Panc1 (cell line): ENCODE results near the gene P2RY8. TPM values are rescaled to one million over a fixed set of nuclear protein-coding genes. Genes with fewer than 3 reads are reported as not detected.

Experiments
- ATAC-seq: fragments of 200-7000 bp; cut with Tn5 transposase; 2 replicates; pipeline ENCODE4 v1.9.1; 2020; ENCODE audit warnings: mild to moderate bottlenecking, moderate library complexity
- BruUV-seq: library from RNA; stranded (reverse); fragments of 400-500 nt; replicated peaks from 2 replicates; lab custom pipeline; 2021; lab: Mats Ljungman, UMichigan
- CTCF ChIA-PET: fragments of 300-600 bp; sonication (Branson Sonifier 250); formaldehyde crosslinking; loops from one replicate; lab custom pipeline; 2022; ENCODE audit warnings: antibody characterized with exemption; lab: Charles Lee
- POLR2A ChIA-PET: fragments of 300-600 bp; sonication (Branson Sonifier 250); formaldehyde crosslinking; loops from one replicate; lab custom pipeline; 2022; ENCODE audit warnings: antibody characterized with exemption; lab: Charles Lee
- DNase-seq: peaks from one replicate; pipeline ENCODE4 v3.0.0-alpha.2; 2010; ENCODE audit warnings: low read depth, low spot score
- H3K27ac ChIP-seq: 2 replicates; pipeline ENCODE4 v1.5.1; 2011; ENCODE audit warnings: mild to moderate bottlenecking, low read length, inconsistent platforms
- H3K27me3 ChIP-seq: fragments of 200-500 bp; sonication (Bioruptor generic); 2 replicates; pipeline ENCODE4 v1.6.0; 2014; ENCODE audit warnings: low read length, inconsistent platforms; ENCODE audit not compliant: control insufficient read depth, insufficient read depth
- H3K36me3 ChIP-seq: fragments of 200-500 bp; sonication (Bioruptor generic); 2 replicates; pipeline ENCODE4 v1.5.1; 2014; ENCODE audit warnings: inconsistent platforms, mild to moderate bottlenecking, low read length, moderate library complexity; ENCODE audit not compliant: control insufficient read depth, insufficient read depth
- H3K4me1 ChIP-seq: 2 replicates; pipeline ENCODE4 v1.5.1; 2011; ENCODE audit warnings: inconsistent platforms, mild to moderate bottlenecking, low read length, moderate library complexity; ENCODE audit not compliant: control insufficient read depth, insufficient read depth
- H3K4me3 ChIP-seq, 2 experiments: 2 replicates each; pipeline ENCODE4 v1.5.1; 2011 to 2012; ENCODE audit warnings: low read depth in 2 of 2, low read length in 2 of 2, mild to moderate bottlenecking in 2 of 2, inconsistent platforms in 1 of 2, moderate library complexity in 1 of 2
- H3K9me3 ChIP-seq: fragments of 200-500 bp; sonication (Bioruptor generic); 2 replicates; pipeline ENCODE4 v1.5.1; 2014; ENCODE audit warnings: low read depth, mild to moderate bottlenecking, inconsistent platforms, low read length, moderate library complexity; ENCODE audit not compliant: control insufficient read depth, insufficient read depth
- CTCF ChIP-seq: fragments of 450-650 bp; IDR thresholded peaks from 2 replicates; pipeline ENCODE4 v1.5.1; 2017; ENCODE audit warnings: mild to moderate bottlenecking
- POLR2AphosphoS5 ChIP-seq: IDR thresholded peaks from 2 replicates; pipeline ENCODE4 v1.6.1; 2012; ENCODE audit warnings: mild to moderate bottlenecking, low read depth, low read length, moderate library complexity
- SIN3A ChIP-seq: IDR thresholded peaks from 2 replicates; pipeline ENCODE4 v1.6.1; 2012; ENCODE audit warnings: low read depth, mild to moderate bottlenecking, low read length, moderate library complexity, borderline replicate concordance; ENCODE audit not compliant: insufficient read depth
- TCF7L2 ChIP-seq: IDR thresholded peaks from 2 replicates; pipeline ENCODE4 v1.6.1; 2011; ENCODE audit warnings: mild to moderate bottlenecking, low read depth, low read length, inconsistent platforms
- in situ Hi-C: cut with HindIII; loops from 2 replicates; pipeline ENCODE4 v1.10.0; 2016; ENCODE audit warnings: low sequenced_read_pairs, low pct_unique_long_range_greater_than_20kb
- intact Hi-C: fragments of 100-400 bp; cut with micrococcal nuclease; formaldehyde crosslinking; loops from one replicate; pipeline ENCODE4 v1.10.0; 2022; ENCODE audit not compliant: unreplicated experiment
- total RNA-seq: library from RNA; stranded (reverse); gene quantifications from one replicate; pipeline ENCODE4 v1.2.1, GENCODE V29; 2021; ENCODE audit not compliant: unreplicated experiment
- TF ChIP-seq, protein P1 (sequence below), 2 experiments: IDR thresholded peaks; 2 replicates each; pipeline ENCODE4 v1.6.1; 2011 to 2012; ENCODE audit warnings: low read depth in 2 of 2, control low read depth in 1 of 2, low read length in 1 of 2, mild to moderate bottlenecking in 1 of 2, moderate library complexity in 1 of 2; ENCODE audit not compliant: insufficient read depth in 1 of 2

Gene P2RY8
- total RNA-seq, 1 experiment from 2014 or later = 0.18 TPM

DNA sequence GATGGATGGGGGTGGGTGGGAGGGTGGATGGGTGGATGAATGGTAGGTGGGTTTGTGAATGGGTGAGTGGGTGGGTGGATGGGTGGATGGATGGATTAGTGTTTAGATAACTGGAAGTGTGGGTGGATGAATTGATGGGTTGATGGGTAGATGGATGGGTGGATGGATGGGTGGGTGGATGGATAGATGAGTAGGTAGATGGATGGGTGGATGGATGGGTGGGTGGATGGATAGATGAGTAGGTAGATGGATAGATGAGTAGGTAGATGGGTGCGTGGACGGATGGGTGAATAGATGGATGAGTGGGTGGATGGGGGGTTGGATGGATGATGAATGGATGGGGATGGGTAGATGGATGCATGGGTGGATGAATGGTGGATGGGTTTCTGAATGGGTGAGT, 64.0 kb downstream of the P2RY8 start:
- no peak for ATAC-seq

DNA sequence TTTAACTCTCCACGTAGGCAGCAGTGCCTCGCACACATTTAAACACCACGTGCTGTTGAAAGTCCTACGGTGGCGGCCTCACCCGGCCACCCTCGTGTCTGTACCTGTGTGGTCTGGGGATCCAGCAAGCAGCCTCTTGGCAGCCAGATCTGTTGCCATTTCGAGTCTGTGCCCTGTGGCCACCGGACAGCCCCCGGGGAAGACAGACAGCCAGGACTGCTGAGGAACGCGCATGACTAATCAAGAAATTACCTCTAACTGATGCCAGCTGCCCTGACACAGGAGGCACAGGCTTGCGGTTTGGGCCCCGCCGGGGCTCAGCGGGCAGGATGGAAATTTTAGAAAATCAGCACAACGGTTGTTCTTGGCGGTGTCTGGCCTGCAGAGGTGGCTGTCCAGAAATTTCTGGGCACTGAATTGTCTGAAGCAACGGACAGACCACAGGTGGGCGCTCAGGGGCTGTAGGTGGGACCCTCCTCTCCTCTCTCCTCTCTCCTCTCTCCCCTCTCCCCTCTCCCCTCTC, 68.7 kb downstream of the P2RY8 start:
- no peaks in the 10 kb centered on the region for H3K36me3 ChIP-seq
- in situ Hi-C loops = no loop called here
- no TSS peak for BruUV-seq
- no peaks in the 10 kb centered on the region for H3K4me1 ChIP-seq
- ChIA-PET POLR2A (no interaction called here), CTCF (no interaction called here)
- DNase-seq = no peak
- no peak overlapping the region for H3K27ac ChIP-seq
- no peak overlapping the region for H3K4me3 ChIP-seq
- intact Hi-C loops = no loop called here
- no peak; the same call in 1 of the 2 replicates for TF ChIP-seq CTCF
- no peak for TF ChIP-seq POLR2AphosphoS5
- TF ChIP-seq SIN3A = no peak
- TF ChIP-seq TCF7L2 = no peak
- TF ChIP-seq, protein P1, sequence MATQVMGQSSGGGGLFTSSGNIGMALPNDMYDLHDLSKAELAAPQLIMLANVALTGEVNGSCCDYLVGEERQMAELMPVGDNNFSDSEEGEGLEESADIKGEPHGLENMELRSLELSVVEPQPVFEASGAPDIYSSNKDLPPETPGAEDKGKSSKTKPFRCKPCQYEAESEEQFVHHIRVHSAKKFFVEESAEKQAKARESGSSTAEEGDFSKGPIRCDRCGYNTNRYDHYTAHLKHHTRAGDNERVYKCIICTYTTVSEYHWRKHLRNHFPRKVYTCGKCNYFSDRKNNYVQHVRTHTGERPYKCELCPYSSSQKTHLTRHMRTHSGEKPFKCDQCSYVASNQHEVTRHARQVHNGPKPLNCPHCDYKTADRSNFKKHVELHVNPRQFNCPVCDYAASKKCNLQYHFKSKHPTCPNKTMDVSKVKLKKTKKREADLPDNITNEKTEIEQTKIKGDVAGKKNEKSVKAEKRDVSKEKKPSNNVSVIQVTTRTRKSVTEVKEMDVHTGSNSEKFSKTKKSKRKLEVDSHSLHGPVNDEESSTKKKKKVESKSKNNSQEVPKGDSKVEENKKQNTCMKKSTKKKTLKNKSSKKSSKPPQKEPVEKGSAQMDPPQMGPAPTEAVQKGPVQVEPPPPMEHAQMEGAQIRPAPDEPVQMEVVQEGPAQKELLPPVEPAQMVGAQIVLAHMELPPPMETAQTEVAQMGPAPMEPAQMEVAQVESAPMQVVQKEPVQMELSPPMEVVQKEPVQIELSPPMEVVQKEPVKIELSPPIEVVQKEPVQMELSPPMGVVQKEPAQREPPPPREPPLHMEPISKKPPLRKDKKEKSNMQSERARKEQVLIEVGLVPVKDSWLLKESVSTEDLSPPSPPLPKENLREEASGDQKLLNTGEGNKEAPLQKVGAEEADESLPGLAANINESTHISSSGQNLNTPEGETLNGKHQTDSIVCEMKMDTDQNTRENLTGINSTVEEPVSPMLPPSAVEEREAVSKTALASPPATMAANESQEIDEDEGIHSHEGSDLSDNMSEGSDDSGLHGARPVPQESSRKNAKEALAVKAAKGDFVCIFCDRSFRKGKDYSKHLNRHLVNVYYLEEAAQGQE (IDR thresholded peaks at IDR 0.05; ENCODE audit: insufficient read depth in 1 of 2, low read depth in 2 of 2, low read length in 1 of 2) = no peak
- H3K9me3 ChIP-seq = no peaks in the 10 kb centered on the region
- peak; percentile 91 for ATAC-seq
- no peaks in the 10 kb centered on the region for H3K27me3 ChIP-seq

More for the DNA sequence above, 64.0 kb downstream of the P2RY8 start:
- DNase-seq = no peak
- TF ChIP-seq CTCF (no peak), SIN3A (no peak), TCF7L2 (no peak), POLR2AphosphoS5 (no peak)
- TF ChIP-seq, protein P1 (IDR thresholded peaks at IDR 0.05; ENCODE audit: insufficient read depth in 1 of 2, low read depth in 2 of 2, low read length in 1 of 2) = no peak
- CTCF ChIA-PET = no interaction called here
- in situ Hi-C loops (no loop called here), intact Hi-C loops (no loop called here)
- no TSS peak for BruUV-seq
- no peaks in the 10 kb centered on the region for H3K27me3 ChIP-seq
- H3K36me3 ChIP-seq = no peaks in the 10 kb centered on the region
- H3K4me3 ChIP-seq = no peak overlapping the region
- POLR2A ChIA-PET = no interaction called here
- no peak overlapping the region for H3K27ac ChIP-seq
- no peaks in the 10 kb centered on the region for H3K4me1 ChIP-seq
- H3K9me3 ChIP-seq = no peaks in the 10 kb centered on the region
